Retina (tissue), 1 donor: ENCODE results near the gene C17orf58.
"Not testable (repeated sequence)": the region's sequence is repeated elsewhere in the genome, so short reads cannot be mapped to it uniquely, and the experiment has no call there.

Experiments used
- DNase-seq: peaks from one replicate; pipeline ENCODE4 v3.0.0-alpha.2; 2016

The C17orf58 gene

DNA sequence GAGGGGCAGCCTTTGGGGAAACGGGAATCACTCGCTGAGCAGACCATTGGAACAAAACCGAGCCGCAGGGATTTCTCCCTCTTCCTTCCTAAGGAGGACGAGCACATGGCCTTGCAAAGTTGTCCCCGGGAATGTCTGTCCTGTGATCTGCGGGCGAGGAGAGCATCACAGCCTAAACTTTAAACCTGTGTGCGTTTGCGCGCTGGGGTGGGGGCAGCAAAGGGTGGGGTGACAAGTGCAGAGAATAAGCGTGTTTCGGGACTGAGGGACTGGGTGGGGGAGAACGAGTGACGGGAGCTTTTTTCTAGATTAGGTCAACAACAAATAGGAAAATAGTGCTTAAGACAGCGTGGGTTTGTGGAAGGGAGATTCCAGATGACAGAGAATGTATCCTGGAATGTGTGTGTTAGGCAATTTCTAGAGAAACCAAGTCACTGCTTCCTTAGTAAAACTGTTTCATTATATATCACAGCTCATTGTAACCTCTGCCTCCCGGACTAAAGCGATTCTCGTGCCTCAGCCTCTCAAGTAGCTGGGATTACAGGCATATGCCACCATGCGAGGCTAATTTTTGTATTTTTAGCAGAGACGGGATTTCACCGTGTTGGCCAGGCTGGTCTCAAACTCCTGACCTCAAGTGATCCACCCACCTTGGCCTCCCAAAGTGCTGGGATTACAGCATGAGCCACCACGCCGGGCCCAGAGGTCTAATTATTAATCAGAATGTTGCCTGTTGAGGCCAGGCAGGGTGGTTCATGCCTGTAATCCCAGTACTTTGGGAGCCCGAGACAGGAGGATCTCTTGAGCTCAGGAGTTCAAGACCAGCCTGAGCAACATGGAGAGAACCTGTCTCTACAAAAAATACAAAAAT, at the start of gene C17orf58:
C17orf58 (minus strand) TSS at position 169 of the 871 bp plus-strand sequence. CDS start 271 bp downstream, outside the sequence.
- DNase-seq, result peak; percentile 28

DNA sequence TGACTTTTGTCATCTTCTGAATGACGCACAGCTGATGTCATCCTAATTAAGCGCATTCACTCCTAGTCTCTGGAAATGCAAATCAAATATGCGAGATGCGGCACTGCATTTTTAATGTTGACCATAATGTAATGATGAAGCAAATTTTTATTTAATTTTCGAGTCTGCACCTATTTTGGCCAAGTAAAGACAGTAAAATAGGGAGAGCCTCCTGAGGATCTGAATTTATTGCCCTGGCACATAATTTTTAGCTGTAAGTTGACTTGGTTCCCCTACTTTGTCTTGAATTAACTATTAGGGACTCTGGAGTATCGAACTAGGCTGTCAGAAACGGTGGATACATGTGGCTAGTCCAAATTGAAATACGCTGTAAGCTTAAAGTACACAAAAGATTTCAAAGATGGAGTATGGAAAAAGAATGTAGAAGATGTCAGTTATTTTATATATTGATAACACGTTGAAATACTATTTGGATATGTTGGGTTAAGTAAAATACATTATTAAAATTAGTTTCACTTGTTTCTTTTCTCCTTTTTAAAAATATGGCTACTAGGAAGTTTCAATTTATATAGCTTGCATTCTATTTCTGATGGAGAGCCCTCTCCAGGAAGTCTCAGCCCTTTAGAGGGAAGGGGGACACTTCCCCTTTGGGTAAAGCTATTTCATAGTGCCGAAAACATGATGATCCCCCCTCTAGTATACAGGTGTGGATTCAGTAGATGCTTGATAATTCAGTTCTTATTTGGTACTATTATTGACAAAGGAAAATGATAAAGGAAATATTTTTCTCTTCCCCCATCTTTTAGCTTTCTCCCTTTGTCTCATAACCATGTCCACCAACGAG, 40.3 kb upstream of the C17orf58 start:
- DNase-seq, result no peak

DNA sequence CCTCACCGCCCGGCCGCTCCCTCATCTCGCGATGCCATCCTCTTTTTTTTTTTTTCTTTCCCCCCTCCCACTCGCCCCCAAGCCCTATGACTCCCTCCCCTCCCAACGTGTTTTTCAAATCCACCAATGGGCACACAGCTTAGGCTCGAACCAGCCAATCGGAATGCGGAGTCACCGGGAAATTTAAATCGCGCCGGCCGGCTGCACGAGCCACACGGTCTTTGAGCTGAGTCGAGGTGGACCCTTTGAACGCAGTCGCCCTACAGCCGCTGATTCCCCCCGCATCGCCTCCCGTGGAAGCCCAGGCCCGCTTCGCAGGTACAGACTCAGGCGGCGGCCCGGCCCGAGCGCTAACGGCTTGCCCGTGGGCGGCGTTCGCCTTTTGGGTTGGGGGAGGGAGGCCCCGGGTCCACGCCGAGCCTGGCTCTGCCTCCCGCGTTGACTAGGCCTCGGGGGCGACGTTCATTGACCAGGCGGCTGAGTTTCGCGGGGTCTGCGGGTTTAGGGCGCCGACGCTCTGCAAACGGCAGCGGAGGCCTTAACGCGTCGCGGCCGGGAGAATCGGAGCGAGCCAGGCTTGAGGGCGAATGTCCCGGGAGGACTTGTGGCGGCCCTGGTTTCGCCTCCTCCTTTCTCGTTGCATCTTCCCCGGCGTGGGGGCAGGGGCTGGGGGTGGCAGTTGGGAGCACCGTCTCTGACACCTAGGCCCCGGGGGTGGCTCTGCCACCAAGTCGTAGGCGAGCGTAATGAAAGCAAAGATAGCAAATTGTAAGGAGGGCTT, 39.4 kb upstream of the C17orf58 start, which contains the start of gene KPNA2:
KPNA2 (plus strand) TSS at position 213 of the 781 bp plus-strand sequence. CDS start 1,398 bp downstream, outside the sequence.
- peak; percentile 96 for DNase-seq

- no peak for DNase-seq
Measured at GRCh38 chr17:68035131-68035522, 38.9 kb upstream of the C17orf58 start.

DNA sequence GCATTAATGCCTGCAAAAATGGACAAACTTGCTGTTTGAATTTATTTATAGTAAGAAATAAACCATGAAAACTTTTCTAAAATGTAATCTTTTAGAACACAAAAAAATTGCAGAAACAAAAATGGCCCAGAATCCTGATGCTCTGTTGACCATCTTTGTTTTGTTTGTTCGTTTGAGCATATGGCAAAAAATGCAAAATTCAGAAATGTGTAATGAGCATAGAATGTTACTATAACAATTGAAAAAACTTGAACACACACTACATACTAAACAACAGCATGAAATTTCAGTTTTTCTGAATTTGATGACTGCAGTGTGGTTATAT, 38.1 kb upstream of the C17orf58 start:
- DNase-seq, result no peak

- DNase-seq, result peak; percentile 77
Measured at GRCh38 chr17:68033636-68034451, 37.6 kb upstream of the C17orf58 start.

- no peak for DNase-seq
Measured at GRCh38 chr17:68029512-68030215, 33.4 kb upstream of the C17orf58 start.

DNA sequence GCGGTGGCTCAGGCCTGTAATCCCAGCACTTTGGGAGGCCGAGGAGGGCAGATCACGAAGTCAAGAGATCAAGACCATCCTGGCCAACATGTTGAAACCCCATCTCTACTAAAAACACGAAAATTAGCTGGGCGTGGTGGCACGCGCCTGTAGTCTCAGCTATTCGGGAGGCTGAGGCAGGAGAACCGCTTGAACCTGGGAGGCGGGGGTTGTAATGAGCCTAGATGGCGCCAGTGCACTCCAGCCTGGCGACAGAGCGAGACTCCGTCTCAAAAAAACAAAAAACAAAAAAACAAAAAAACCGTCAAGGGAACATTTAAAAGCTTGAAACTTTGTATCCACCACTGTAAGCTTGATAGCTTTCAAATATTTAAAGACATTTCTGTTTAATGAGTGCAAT, 26.3 kb upstream of the C17orf58 start:
- not testable (repeated sequence) for DNase-seq

- DNase-seq, result no peak
Measured at GRCh38 chr17:68021963-68022362, 25.7 kb upstream of the C17orf58 start.

DNA sequence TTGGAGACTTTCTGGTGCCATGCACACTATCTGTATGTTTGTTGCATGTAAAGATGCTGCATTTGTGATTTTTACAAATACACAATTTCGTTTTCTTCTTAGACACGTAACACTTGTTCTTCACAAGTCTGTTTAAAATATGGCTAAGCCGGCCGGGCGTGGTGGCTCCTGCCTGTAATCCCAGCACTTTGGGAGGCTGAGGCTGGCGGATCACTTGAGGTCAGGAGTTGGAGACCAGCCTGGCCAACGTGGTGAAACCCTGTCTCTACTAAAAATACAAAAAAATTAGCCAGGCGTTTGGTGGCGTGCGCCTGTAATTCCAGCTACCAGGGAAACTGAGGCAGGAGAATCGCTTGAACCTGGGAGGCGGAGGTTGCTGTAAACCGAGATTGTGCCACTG, 24.5 kb upstream of the C17orf58 start:
- DNase-seq, result not testable (repeated sequence)

- DNase-seq, result no peak
Measured at GRCh38 chr17:68020409-68020756, 24.1 kb upstream of the C17orf58 start.

GRCh38 chr17:68019675-68020408, 23.6 kb upstream of the C17orf58 start:
- DNase-seq, result peak; percentile 99

- DNase-seq, result no peak
Measured at GRCh38 chr17:68019336-68019674, 23.0 kb upstream of the C17orf58 start.

DNA sequence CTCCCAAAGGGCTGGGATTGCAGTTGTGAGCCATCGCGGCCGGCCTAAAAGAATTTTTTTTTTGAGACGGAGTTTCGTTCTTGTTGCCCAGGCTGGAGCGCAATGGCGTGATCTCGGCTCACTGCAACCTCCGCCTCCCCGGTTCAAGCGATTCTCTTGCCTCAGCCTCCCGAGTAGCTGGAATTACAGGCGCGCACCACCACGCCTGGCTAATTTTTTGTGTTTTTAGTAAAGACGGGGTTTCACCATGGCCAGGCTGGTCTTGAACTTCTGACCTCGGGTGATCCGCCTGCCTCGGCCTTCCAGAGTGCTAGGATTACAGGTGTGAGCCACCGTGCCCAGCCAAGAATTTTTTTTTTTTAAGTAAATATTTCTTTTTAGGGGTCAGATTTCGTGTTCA, 22.2 kb upstream of the C17orf58 start:
- not testable (repeated sequence) for DNase-seq

- DNase-seq, result no peak
Measured at GRCh38 chr17:68016838-68017237, 20.6 kb upstream of the C17orf58 start.

- DNase-seq, result no peak
Measured at GRCh38 chr17:68015081-68015723, 18.9 kb upstream of the C17orf58 start.

DNA sequence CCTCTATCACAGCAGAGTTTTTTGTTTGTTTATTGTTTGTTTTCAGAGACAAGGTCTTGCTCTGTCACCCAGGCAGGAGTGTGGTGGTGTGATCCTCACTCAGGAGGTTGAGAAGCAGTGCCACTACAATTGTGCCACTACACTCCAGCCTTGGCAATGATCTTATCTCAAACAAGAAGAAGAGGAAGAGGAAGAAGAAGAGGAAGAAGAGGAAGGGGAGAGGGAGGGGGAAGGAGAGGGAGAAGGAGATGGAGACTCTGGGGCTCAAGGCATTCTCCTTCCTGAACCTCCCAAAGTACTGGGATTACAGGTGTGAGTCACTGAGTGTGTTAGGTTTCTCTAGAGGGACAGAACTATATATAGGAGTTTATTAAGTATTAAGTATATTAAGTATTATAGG, 17.1 kb upstream of the C17orf58 start:
- no peak for DNase-seq

- DNase-seq, result peak; percentile 56
Measured at GRCh38 chr17:68011199-68011665, 15.0 kb upstream of the C17orf58 start.

DNA sequence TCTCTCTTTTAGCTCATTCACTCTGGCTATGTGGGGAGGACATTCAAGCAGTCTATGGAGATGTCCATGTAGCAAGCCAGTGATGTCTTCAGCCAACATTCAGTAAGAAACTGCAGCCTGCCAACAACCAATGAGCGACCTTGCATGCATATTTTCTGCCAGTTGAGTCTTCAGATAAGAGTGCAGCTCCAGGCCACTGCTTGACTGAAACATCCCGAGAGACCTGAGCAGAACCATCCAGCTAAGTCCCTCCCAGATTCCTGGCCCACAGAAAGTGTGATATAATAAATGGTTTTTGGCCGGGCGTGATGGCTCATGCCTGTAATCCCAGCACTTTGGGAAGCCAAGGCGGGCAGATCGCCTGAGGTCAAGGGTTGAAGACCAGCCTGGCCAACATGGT, 10.5 kb upstream of the C17orf58 start:
- no peak for DNase-seq

GRCh38 chr17:68004201-68004600, 7.9 kb upstream of the C17orf58 start:
- DNase-seq, result no peak
